H9 (cell line): ENCODE measurements around the gene FAM131C. TPM values are rescaled to one million over a fixed set of nuclear protein-coding genes. Genes with fewer than 3 reads are reported as not detected.

Experiments used
- DNase-seq: peaks from one replicate; pipeline ENCODE4 v3.0.0-alpha.2; 2017
- H2AFZ ChIP-seq: one replicate; pipeline ENCODE4 v1.6.1; 2013; ENCODE audit warnings: mild to moderate bottlenecking, low read length, control low read depth, moderate library complexity
- H2AK5ac ChIP-seq: 2 replicates; pipeline ENCODE4 v1.6.1; 2013; ENCODE audit warnings: low read length, control low read depth, mixed read lengths; ENCODE audit not compliant: insufficient read length
- H2BK120ac ChIP-seq: one replicate; pipeline ENCODE4 v1.6.1; 2013; ENCODE audit warnings: low read depth, mild to moderate bottlenecking, low read length, control low read depth, inconsistent platforms; ENCODE audit not compliant: poor library complexity, severe bottlenecking
- H2BK12ac ChIP-seq: 2 replicates; pipeline ENCODE4 v1.6.1; 2013; ENCODE audit warnings: low read length, control low read depth, mixed read lengths, low read depth; ENCODE audit not compliant: insufficient read length
- H2BK15ac ChIP-seq: 2 replicates; pipeline ENCODE4 v1.6.1; 2013; ENCODE audit warnings: low read depth, low read length, control low read depth
- H2BK20ac ChIP-seq: one replicate; pipeline ENCODE4 v1.6.1; 2013; ENCODE audit warnings: low read depth, mild to moderate bottlenecking, low read length, control low read depth, inconsistent platforms; ENCODE audit not compliant: poor library complexity, severe bottlenecking
- H2BK5ac ChIP-seq: 2 replicates; pipeline ENCODE4 v1.6.1; 2013; ENCODE audit warnings: low read length, control low read depth, mixed read lengths; ENCODE audit not compliant: insufficient read length
- H3K14ac ChIP-seq: 2 replicates; pipeline ENCODE4 v1.6.1; 2013; ENCODE audit warnings: low read length, control low read depth; ENCODE audit not compliant: insufficient read depth
- H3K18ac ChIP-seq: 2 replicates; pipeline ENCODE4 v1.6.1; 2013; ENCODE audit warnings: low read depth, mild to moderate bottlenecking, mixed read lengths, low read length, control low read depth; ENCODE audit not compliant: insufficient read length
- H3K23ac ChIP-seq: 2 replicates; pipeline ENCODE4 v1.6.1; 2013; ENCODE audit warnings: low read length, control low read depth, mixed read lengths, low read depth; ENCODE audit not compliant: insufficient read length
- H3K23me2 ChIP-seq: 2 replicates; pipeline ENCODE4 v1.6.1; 2013; ENCODE audit warnings: low read depth, mild to moderate bottlenecking, mixed read lengths, low read length, control low read depth; ENCODE audit not compliant: insufficient read length, poor library complexity, severe bottlenecking
- H3K27ac ChIP-seq: 2 replicates; pipeline ENCODE4 v1.5.1; 2013; ENCODE audit warnings: low read length, control low read depth, mixed read lengths, low read depth; ENCODE audit not compliant: insufficient read length
- H3K27me3 ChIP-seq: 2 replicates; pipeline ENCODE4 v1.6.1; 2013; ENCODE audit warnings: low read length, control low read depth, inconsistent platforms; ENCODE audit not compliant: insufficient read depth
- H3K4ac ChIP-seq: 2 replicates; pipeline ENCODE4 v1.6.1; 2013; ENCODE audit warnings: low read depth, mild to moderate bottlenecking, control low read depth, inconsistent platforms, low read length, moderate library complexity
- H3K4me1 ChIP-seq: 2 replicates; pipeline ENCODE4 v1.6.1; 2013; ENCODE audit warnings: low read length, control low read depth, inconsistent platforms; ENCODE audit not compliant: insufficient read depth
- H3K4me2 ChIP-seq: 2 replicates; pipeline ENCODE4 v1.6.1; 2013; ENCODE audit warnings: low read length, control low read depth, mixed read lengths; ENCODE audit not compliant: insufficient read length, insufficient read depth
- H3K56ac ChIP-seq: 2 replicates; pipeline ENCODE4 v1.6.1; 2013; ENCODE audit warnings: low read depth, mild to moderate bottlenecking, mixed read lengths, low read length, control low read depth; ENCODE audit not compliant: insufficient read length
- H3K79me1 ChIP-seq: 2 replicates; pipeline ENCODE4 v1.6.1; 2013; ENCODE audit warnings: low read depth, mild to moderate bottlenecking, moderate library complexity, low read length, control low read depth, inconsistent platforms; ENCODE audit not compliant: insufficient read depth, poor library complexity, severe bottlenecking
- H3K79me2 ChIP-seq: 2 replicates; pipeline ENCODE4 v1.6.1; 2013; ENCODE audit warnings: low read length, control low read depth, inconsistent platforms; ENCODE audit not compliant: insufficient read depth
- H3K9ac ChIP-seq: 2 replicates; pipeline ENCODE4 v1.6.1; 2013; ENCODE audit warnings: low read length, control low read depth, mixed read lengths; ENCODE audit not compliant: insufficient read length; ENCODE audit errors: extremely low read depth
- H3K9me3 ChIP-seq: one replicate; pipeline ENCODE4 v1.6.1; 2013; ENCODE audit warnings: low read depth, low read length, inconsistent platforms; ENCODE audit not compliant: control insufficient read depth
- H3T11ph ChIP-seq: one replicate; pipeline ENCODE4 v1.6.1; 2013; ENCODE audit warnings: mild to moderate bottlenecking, low read length, control low read depth, inconsistent platforms
- H4K20me1 ChIP-seq: one replicate; pipeline ENCODE4 v1.6.1; 2013; ENCODE audit not compliant: control insufficient read depth, insufficient read length, insufficient read depth
- H4K5ac ChIP-seq: 2 replicates; pipeline ENCODE4 v1.6.1; 2013; ENCODE audit warnings: low read depth, mild to moderate bottlenecking, mixed read lengths, low read length, control low read depth; ENCODE audit not compliant: insufficient read length
- H4K8ac ChIP-seq: replicated peaks from 2 replicates; pipeline ENCODE4 v1.6.1; 2013; ENCODE audit warnings: low read length, control low read depth, mixed read lengths, low read depth; ENCODE audit not compliant: insufficient read length
- H4K91ac ChIP-seq: 2 replicates; pipeline ENCODE4 v1.6.1; 2013; ENCODE audit warnings: low read depth, mild to moderate bottlenecking, moderate library complexity, mixed read lengths, low read length, control low read depth; ENCODE audit not compliant: insufficient read length
- H3K27ac Mint-ChIP-seq, 3 experiments: 2 replicates in 2 of 3; 3 replicates in 1 of 3; pipeline ENCODE4 v1.8.0; 2020 to 2021; ENCODE audit warnings: mixed read lengths in 3 of 3, mild to moderate bottlenecking in 1 of 3, moderate library complexity in 1 of 3
- H3K27me3 Mint-ChIP-seq: 2 replicates; pipeline ENCODE4 v1.8.0; 2021; ENCODE audit warnings: low read depth, mild to moderate bottlenecking, moderate library complexity, mixed read lengths
- H3K36me3 Mint-ChIP-seq, 3 experiments: 2 replicates in 2 of 3; 3 replicates in 1 of 3; pipeline ENCODE4 v1.8.0; 2020 to 2021; ENCODE audit warnings: low read depth in 3 of 3, mixed read lengths in 3 of 3; ENCODE audit not compliant: insufficient read depth in 1 of 3
- H3K4me1 Mint-ChIP-seq, 2 experiments: 2 replicates each; pipeline ENCODE4 v1.8.0; 2020; ENCODE audit warnings: mixed read lengths in 2 of 2
- H3K4me3 Mint-ChIP-seq, 2 experiments: 2 replicates in 1 of 2; 3 replicates in 1 of 2; pipeline ENCODE4 v1.8.0; 2020 to 2021; ENCODE audit warnings: mild to moderate bottlenecking in 2 of 2, mixed read lengths in 2 of 2, moderate library complexity in 1 of 2
- H3K9me3 Mint-ChIP-seq, 2 experiments: 2 replicates in 1 of 2; 3 replicates in 1 of 2; pipeline ENCODE4 v1.8.0; 2020; ENCODE audit warnings: mild to moderate bottlenecking in 2 of 2, mixed read lengths in 2 of 2, moderate library complexity in 1 of 2
- WGBS: extraction: QIAGEN DNeasy Blood & Tissue Kit; methylation state at CpG from one replicate; pipeline ENCODE4 v1.1.7; 2013; ENCODE audit warnings: missing lambda C conversion rate, low lambda C conversion rate, mixed read lengths; ENCODE audit not compliant: insufficient read length; ENCODE audit errors: extremely low coverage; 5-methylcytosine and 5-hydroxymethylcytosine counted together
- total RNA-seq: library from RNA; stranded (reverse); gene quantifications from 2 replicates; pipeline ENCODE4 v1.2.1, GENCODE V29; 2021
- TF ChIP-seq, protein P1 (sequence below): fragments of 200-600 bp; sonication (generic); conservative IDR thresholded peaks from 3 replicates; pipeline ENCODE4 v1.8.0; 2021; ENCODE audit warnings: antibody characterized with exemption, mild to moderate bottlenecking

Gene FAM131C
- total RNA-seq, 1 experiment from 2014 or later = 0.61 TPM

DNA sequence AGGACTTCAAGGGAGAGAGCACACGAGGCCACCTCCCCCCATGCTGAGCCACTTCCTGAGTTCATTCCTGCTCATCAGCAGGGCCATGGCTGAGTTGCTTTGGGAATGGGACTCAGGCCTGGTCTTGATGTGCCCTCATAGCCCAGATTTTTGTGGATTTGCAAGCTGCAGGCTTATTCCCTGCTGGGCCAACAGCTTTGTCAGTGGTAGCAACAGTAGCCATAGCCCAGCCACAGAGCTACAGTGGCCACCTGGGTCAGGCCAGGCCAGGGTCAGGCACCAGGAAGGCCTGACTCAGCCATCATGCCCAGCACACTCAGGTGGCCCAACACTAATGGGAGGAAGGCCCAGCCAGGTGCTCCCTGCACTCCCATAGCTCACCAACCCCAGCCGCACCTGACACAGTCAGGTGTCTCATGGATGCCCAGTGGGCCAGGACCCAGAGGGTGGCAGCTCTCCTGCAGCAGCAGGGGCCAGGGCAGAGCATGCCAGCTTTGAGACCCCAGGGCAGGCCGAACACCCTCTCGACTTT is 49.0 kb upstream of the FAM131C start:
- H3K4me1 Mint-ChIP-seq = peaks cover 61 to 62% of the 10 kb centered on the region in 2 experiments
- no CpG with 5 or more reads among the region's 4 CpGs for WGBS
- H3K9ac ChIP-seq = no peak overlapping the region

More for the DNA sequence above, 49.0 kb upstream of the FAM131C start:
- Histone ChIP-seq H3K4me2 (no peak overlapping the region), H3K27me3 (no peaks in the 10 kb centered on the region), H3K23ac (no peak overlapping the region), H3K4ac (no peak overlapping the region), H3K23me2 (no peaks in the 10 kb centered on the region), H4K5ac (no peak overlapping the region), H3K4me1 (peaks cover 2% of the 10 kb centered on the region; the same call in 1 of the 2 replicates), H4K20me1 (no peaks in the 10 kb centered on the region), H2AK5ac (no peak overlapping the region), H2BK15ac (no peak overlapping the region), H3K56ac (no peak overlapping the region), H2BK5ac (no peak overlapping the region), H3T11ph (no peak overlapping the region), H2BK120ac (no peak overlapping the region), H4K91ac (no peak overlapping the region), H2AFZ (no peak overlapping the region), H3K79me1 (no peaks in the 10 kb centered on the region), H2BK12ac (no peak overlapping the region), H3K14ac (no peak overlapping the region), H3K18ac (no peak overlapping the region), H2BK20ac (no peak overlapping the region), H4K8ac (no peak overlapping the region), H3K79me2 (no peaks in the 10 kb centered on the region), H3K27ac (no peak overlapping the region), H3K9me3 (no peaks in the 10 kb centered on the region)
- Mint-ChIP-seq H3K4me3 (no peak overlapping the region), H3K27me3 (peaks cover under 1% of the 10 kb centered on the region; the same call in 1 of the 2 replicates), H3K9me3 (no peaks in the 10 kb centered on the region; a peak in 1 of 5 replicates), H3K36me3 (peaks cover 20 to 42% (median 21%) of the 10 kb centered on the region in 3 experiments; a peak in 6 of 7 replicates), H3K27ac (peak overlapping the region in 2 of 3 experiments; percentile 55 to 79; a peak in 3 of 7 replicates)
- DNase-seq = peak; percentile 59
- TF ChIP-seq, protein P1, sequence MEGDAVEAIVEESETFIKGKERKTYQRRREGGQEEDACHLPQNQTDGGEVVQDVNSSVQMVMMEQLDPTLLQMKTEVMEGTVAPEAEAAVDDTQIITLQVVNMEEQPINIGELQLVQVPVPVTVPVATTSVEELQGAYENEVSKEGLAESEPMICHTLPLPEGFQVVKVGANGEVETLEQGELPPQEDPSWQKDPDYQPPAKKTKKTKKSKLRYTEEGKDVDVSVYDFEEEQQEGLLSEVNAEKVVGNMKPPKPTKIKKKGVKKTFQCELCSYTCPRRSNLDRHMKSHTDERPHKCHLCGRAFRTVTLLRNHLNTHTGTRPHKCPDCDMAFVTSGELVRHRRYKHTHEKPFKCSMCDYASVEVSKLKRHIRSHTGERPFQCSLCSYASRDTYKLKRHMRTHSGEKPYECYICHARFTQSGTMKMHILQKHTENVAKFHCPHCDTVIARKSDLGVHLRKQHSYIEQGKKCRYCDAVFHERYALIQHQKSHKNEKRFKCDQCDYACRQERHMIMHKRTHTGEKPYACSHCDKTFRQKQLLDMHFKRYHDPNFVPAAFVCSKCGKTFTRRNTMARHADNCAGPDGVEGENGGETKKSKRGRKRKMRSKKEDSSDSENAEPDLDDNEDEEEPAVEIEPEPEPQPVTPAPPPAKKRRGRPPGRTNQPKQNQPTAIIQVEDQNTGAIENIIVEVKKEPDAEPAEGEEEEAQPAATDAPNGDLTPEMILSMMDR = no peak
